ENCODE results near the gene CTIF.

CTIF gene

DNA sequence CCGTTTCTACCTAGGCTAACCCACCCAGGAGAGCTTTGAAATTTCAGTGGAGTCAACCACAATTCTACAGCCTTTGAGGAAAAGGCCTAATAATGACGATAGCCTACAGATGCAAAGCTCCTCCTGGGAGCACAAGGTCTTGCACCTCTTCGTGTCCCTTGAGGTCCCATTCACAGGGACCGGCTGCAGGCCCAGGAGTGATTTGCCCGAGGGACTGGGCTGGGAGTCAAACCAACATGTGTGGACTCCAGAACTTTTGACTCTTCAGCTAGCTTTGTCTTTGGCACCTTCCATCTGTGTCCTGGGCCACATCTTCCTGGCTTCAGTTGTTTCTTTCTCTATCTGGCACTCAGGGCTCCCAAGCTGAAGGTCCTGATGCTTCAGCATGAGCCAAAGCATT, 335.4 kb downstream of the CTIF start:
- H3K9ac ChIP-seq (ENCODE audit: low read depth, low read length) = no peak overlapping the region
- no peaks in the 10 kb centered on the region for H3K9me3 ChIP-seq (ENCODE audit: insufficient read depth, low read depth, low read length)
- H3K27ac ChIP-seq (ENCODE audit: low read length) = no peak overlapping the region
- peaks cover 6% of the 10 kb centered on the region for H3K4me1 ChIP-seq (ENCODE audit: insufficient read depth, low read length)
- H3K36me3 ChIP-seq (ENCODE audit: insufficient read depth, low read depth, low read length) = no peaks in the 10 kb centered on the region
- no peak overlapping the region for H3K4me3 ChIP-seq (ENCODE audit: low read length)
- H3K27me3 ChIP-seq (ENCODE audit: insufficient read depth, low read length) = no peaks in the 10 kb centered on the region

DNA sequence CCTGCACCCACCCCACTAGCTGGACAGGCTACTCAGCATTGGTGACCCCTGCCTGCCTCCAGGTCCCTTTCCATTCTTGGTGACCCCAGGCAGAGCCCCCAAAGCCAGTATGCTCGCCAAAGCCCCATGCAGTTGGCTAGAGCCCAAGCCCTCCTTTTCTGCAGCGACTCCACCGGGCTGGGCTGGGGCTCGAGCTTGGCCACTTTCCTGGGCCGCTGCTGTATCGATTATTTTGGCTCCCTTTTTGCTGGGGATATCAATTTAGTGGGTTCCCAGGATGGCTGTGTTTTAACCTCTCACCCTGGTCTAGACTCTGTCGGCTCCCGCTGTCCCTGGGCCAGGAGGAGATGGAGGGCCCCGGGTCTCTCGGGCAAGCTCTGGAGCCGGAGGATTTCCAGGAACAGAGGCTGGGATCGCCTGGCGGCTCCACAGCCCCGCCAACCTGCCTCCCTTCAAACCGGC, 335.9 kb downstream of the CTIF start:
- Histone ChIP-seq H3K27me3 (ENCODE audit: insufficient read depth, low read length) (no peaks in the 10 kb centered on the region), H3K27ac (ENCODE audit: low read length) (no peak overlapping the region), H3K9ac (ENCODE audit: low read depth, low read length) (no peak overlapping the region), H3K9me3 (ENCODE audit: insufficient read depth, low read depth, low read length) (no peaks in the 10 kb centered on the region), H3K4me1 (ENCODE audit: insufficient read depth, low read length) (peaks cover 6% of the 10 kb centered on the region), H3K4me3 (ENCODE audit: low read length) (no peak overlapping the region), H3K36me3 (ENCODE audit: insufficient read depth, low read depth, low read length) (no peaks in the 10 kb centered on the region)

GRCh38 chr18:48875314-48875941, 336.6 kb downstream of the CTIF start:
- H3K27ac ChIP-seq (ENCODE audit: low read length) = no peak overlapping the region
- no peaks in the 10 kb centered on the region for H3K36me3 ChIP-seq (ENCODE audit: insufficient read depth, low read depth, low read length)
- peaks cover 6% of the 10 kb centered on the region for H3K4me1 ChIP-seq (ENCODE audit: insufficient read depth, low read length)
- no peak overlapping the region for H3K9ac ChIP-seq (ENCODE audit: low read depth, low read length)
- H3K27me3 ChIP-seq (ENCODE audit: insufficient read depth, low read length) = no peaks in the 10 kb centered on the region
- H3K4me3 ChIP-seq (ENCODE audit: low read length) = no peak overlapping the region
- H3K9me3 ChIP-seq (ENCODE audit: insufficient read depth, low read depth, low read length) = no peaks in the 10 kb centered on the region

DNA sequence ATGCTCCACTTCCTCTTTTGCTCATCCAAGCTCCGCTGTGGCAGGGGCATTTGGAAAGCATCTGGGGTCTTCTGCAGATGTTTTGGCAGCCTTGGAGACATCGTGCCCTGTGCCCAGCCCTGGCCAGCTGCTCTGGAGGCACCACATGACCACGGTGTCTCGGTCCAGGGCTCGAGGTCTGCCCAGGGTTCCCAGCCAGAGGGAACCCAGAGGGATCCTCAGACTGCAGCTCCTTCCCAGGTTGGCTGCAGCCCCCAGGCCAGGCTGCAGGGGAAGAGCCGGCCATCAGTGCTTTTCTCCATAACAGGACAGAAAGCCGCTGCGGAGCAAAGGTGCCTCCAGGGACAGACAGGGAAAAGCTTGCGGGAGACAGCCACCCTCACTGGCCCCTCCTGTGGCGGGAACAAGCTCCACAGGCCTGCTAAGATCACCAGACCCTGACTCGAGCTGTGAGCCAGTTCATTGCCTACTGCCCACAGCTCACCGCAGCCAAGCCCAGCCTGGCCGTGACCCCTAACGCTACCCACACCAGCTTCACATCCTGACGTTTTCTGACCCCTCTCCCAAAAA, 337.2 kb downstream of the CTIF start:
- Histone ChIP-seq H3K27ac (ENCODE audit: low read length) (no peak overlapping the region), H3K36me3 (ENCODE audit: insufficient read depth, low read depth, low read length) (no peaks in the 10 kb centered on the region), H3K4me1 (ENCODE audit: insufficient read depth, low read length) (peaks cover 6% of the 10 kb centered on the region), H3K9ac (ENCODE audit: low read depth, low read length) (no peak overlapping the region), H3K4me3 (ENCODE audit: low read length) (no peak overlapping the region), H3K9me3 (ENCODE audit: insufficient read depth, low read depth, low read length) (no peaks in the 10 kb centered on the region), H3K27me3 (ENCODE audit: insufficient read depth, low read length) (no peaks in the 10 kb centered on the region)

DNA sequence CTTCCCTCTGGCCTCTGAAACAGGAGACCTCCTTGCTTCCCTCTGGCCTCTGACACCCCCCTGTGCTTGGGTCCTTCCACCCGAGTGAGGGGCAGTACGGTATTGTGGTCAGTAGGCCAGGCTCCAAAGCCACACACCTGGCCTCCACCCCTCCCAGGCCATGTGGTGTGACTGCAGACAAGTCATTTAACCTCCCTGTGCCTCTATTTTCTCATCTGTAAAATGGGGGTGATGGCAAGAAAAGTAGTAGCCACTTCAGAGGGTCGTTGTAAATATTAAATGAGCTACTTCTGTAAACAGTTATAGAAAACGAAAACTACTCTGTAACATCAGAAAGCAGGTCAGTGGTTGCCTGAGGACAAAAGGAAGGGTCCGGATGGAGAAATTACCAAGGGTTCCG, 337.8 kb downstream of the CTIF start:
- Histone ChIP-seq H3K9ac (ENCODE audit: low read depth, low read length) (no peak overlapping the region), H3K36me3 (ENCODE audit: insufficient read depth, low read depth, low read length) (no peaks in the 10 kb centered on the region), H3K27me3 (ENCODE audit: insufficient read depth, low read length) (no peaks in the 10 kb centered on the region), H3K4me1 (ENCODE audit: insufficient read depth, low read length) (peaks cover 6% of the 10 kb centered on the region), H3K27ac (ENCODE audit: low read length) (no peak overlapping the region), H3K9me3 (ENCODE audit: insufficient read depth, low read depth, low read length) (no peaks in the 10 kb centered on the region), H3K4me3 (ENCODE audit: low read length) (no peak overlapping the region)

DNA sequence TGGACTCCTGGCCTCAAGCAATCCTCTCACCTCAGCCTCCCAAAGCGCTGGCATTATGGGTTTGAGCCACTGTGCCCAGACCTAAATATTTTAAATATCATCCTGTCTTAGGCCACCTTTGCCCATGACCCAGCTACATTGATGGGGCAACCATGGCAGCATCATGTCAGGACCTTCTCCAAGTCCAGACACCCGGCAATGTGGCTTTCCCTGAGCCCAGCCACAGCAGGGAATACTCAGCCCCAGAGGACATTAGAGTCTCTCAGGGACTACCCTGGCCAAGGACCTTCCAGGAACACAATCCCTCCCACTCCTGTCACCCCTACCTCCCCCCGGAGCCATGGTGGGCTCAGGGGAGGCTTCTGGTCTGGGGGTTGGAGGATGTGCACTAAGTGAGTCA, 339.1 kb downstream of the CTIF start:
- Histone ChIP-seq H3K36me3 (ENCODE audit: insufficient read depth, low read depth, low read length) (no peaks in the 10 kb centered on the region), H3K4me3 (ENCODE audit: low read length) (no peak overlapping the region), H3K9ac (ENCODE audit: low read depth, low read length) (no peak overlapping the region), H3K27ac (ENCODE audit: low read length) (no peak overlapping the region), H3K4me1 (ENCODE audit: insufficient read depth, low read length) (peaks cover 6% of the 10 kb centered on the region), H3K27me3 (ENCODE audit: insufficient read depth, low read length) (no peaks in the 10 kb centered on the region), H3K9me3 (ENCODE audit: insufficient read depth, low read depth, low read length) (no peaks in the 10 kb centered on the region)

DNA sequence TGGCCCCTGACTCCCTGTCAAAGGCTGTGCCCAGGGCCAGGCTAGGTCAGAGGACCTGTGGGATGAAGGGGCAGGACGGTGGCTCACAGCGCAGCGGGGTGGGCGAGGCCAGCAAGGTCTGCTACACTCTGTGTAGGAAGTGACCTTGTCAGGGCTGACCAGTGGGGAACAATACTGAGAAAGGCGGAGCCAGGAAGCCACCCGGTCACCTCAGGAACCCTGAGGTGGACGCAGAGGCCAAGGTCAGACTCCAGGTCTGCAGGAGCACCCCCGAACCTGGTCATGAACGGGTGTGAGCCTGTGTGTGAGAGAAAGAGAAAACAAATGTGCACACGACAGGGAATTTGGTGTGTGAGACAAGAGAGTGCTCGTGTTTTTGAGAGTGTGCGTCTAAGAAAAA, 339.6 kb downstream of the CTIF start:
- Histone ChIP-seq H3K4me3 (ENCODE audit: low read length) (no peak overlapping the region), H3K36me3 (ENCODE audit: insufficient read depth, low read depth, low read length) (no peaks in the 10 kb centered on the region), H3K9me3 (ENCODE audit: insufficient read depth, low read depth, low read length) (no peaks in the 10 kb centered on the region), H3K4me1 (ENCODE audit: insufficient read depth, low read length) (peaks cover 6% of the 10 kb centered on the region; the same call in 1 of the 2 replicates), H3K27ac (ENCODE audit: low read length) (no peak overlapping the region), H3K9ac (ENCODE audit: low read depth, low read length) (no peak overlapping the region), H3K27me3 (ENCODE audit: insufficient read depth, low read length) (no peaks in the 10 kb centered on the region)

GRCh38 chr18:48879008-48879431, 340.2 kb downstream of the CTIF start:
- H3K9ac ChIP-seq (ENCODE audit: low read depth, low read length) = no peak overlapping the region
- no peaks in the 10 kb centered on the region for H3K27me3 ChIP-seq (ENCODE audit: insufficient read depth, low read length)
- no peak overlapping the region for H3K27ac ChIP-seq (ENCODE audit: low read length)
- H3K36me3 ChIP-seq (ENCODE audit: insufficient read depth, low read depth, low read length) = no peaks in the 10 kb centered on the region
- no peak overlapping the region for H3K4me3 ChIP-seq (ENCODE audit: low read length)
- H3K9me3 ChIP-seq (ENCODE audit: insufficient read depth, low read depth, low read length) = no peaks in the 10 kb centered on the region
- H3K4me1 ChIP-seq (ENCODE audit: insufficient read depth, low read length) = peaks cover 6% of the 10 kb centered on the region; the same call in 1 of the 2 replicates

GRCh38 chr18:48880931-48881330, 342.1 kb downstream of the CTIF start:
- Histone ChIP-seq H3K9ac (ENCODE audit: low read depth, low read length) (no peak overlapping the region), H3K36me3 (ENCODE audit: insufficient read depth, low read depth, low read length) (no peaks in the 10 kb centered on the region), H3K27me3 (ENCODE audit: insufficient read depth, low read length) (no peaks in the 10 kb centered on the region), H3K4me1 (ENCODE audit: insufficient read depth, low read length) (peaks cover 6% of the 10 kb centered on the region; the same call in 1 of the 2 replicates), H3K4me3 (ENCODE audit: low read length) (no peak overlapping the region), H3K9me3 (ENCODE audit: insufficient read depth, low read depth, low read length) (no peaks in the 10 kb centered on the region), H3K27ac (ENCODE audit: low read length) (no peak overlapping the region)

DNA sequence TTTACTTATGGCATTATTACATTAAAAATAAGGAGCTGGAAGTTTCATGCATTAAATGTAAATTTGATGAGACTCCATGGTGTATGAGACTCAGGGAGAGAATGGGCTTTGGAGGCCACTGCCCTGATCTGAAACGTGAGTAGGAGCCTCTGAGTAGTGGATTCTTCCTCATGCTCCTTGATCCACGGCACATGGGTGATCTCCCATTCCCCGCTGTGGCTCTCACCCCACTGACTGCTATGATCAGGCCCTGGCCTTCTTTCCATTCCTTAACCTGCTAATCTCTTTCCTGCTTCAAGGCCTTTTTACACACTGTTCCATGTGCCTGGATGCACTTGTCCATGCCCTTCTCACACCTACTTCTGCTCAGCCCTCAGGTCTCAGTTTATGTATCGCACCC, 343.5 kb downstream of the CTIF start:
- no peaks in the 10 kb centered on the region for H3K9me3 ChIP-seq (ENCODE audit: insufficient read depth, low read depth, low read length)
- no peaks in the 10 kb centered on the region for H3K27me3 ChIP-seq (ENCODE audit: insufficient read depth, low read length)
- no peaks in the 10 kb centered on the region for H3K36me3 ChIP-seq (ENCODE audit: insufficient read depth, low read depth, low read length)
- H3K27ac ChIP-seq (ENCODE audit: low read length) = no peak overlapping the region
- peaks cover 6% of the 10 kb centered on the region; the same call in 1 of the 2 replicates for H3K4me1 ChIP-seq (ENCODE audit: insufficient read depth, low read length)
- H3K4me3 ChIP-seq (ENCODE audit: low read length) = no peak overlapping the region
- no peak overlapping the region for H3K9ac ChIP-seq (ENCODE audit: low read depth, low read length)

DNA sequence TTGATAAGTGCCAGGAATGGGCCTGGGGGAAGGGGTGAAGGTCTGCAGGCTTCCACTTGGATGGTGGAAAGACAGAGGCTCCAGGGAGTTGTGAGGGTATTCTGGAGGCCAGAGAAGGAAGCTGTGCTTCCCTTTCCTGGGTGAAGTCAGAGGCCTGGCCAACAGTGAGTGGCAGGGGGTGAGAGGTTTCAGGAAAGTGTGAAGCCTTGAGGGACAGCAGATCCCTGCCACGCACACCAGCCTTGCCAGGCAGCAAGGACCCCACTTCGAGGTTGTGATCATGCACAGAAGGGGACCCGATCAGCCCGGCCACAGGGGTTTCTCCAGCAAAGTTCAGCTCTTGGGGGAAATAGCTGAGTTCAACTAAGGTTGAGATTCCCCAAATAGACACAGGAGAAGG, 345.5 kb downstream of the CTIF start:
- Histone ChIP-seq H3K4me3 (ENCODE audit: low read length) (no peak overlapping the region), H3K27ac (ENCODE audit: low read length) (no peak overlapping the region), H3K4me1 (ENCODE audit: insufficient read depth, low read length) (no peaks in the 10 kb centered on the region; the same call in 1 of the 2 replicates), H3K27me3 (ENCODE audit: insufficient read depth, low read length) (no peaks in the 10 kb centered on the region), H3K9me3 (ENCODE audit: insufficient read depth, low read depth, low read length) (no peaks in the 10 kb centered on the region), H3K36me3 (ENCODE audit: insufficient read depth, low read depth, low read length) (no peaks in the 10 kb centered on the region), H3K9ac (ENCODE audit: low read depth, low read length) (no peak overlapping the region)

DNA sequence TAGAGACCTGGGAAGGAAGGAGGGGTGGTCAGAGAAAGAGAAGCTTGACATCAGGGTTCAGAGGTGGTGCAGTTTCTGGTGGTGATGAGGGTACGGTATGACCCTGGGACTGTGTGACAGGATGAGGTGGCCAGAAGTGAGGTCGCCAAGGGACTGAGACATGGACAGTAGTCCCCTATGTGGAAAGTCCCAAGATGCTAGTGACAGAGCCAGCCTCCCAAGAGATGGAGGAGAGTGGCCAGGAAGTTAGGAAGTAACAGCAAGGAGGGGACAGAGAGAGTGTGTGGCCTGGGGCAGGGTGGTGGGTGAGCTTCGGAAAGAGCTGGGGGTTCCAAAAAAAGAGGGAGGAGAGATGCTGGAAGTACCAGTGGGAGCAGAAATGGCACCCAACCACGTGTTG, 345.9 kb downstream of the CTIF start:
- H3K4me1 ChIP-seq (ENCODE audit: insufficient read depth, low read length) = no peaks in the 10 kb centered on the region; the same call in 1 of the 2 replicates
- H3K4me3 ChIP-seq (ENCODE audit: low read length) = no peak overlapping the region
- no peak overlapping the region for H3K27ac ChIP-seq (ENCODE audit: low read length)
- no peaks in the 10 kb centered on the region for H3K36me3 ChIP-seq (ENCODE audit: insufficient read depth, low read depth, low read length)
- H3K9ac ChIP-seq (ENCODE audit: low read depth, low read length) = no peak overlapping the region
- no peaks in the 10 kb centered on the region for H3K27me3 ChIP-seq (ENCODE audit: insufficient read depth, low read length)
- H3K9me3 ChIP-seq (ENCODE audit: insufficient read depth, low read depth, low read length) = no peaks in the 10 kb centered on the region

Measured in iPS-20b (cell line).